Aorta (tissue), 5 donors: Measurements from ENCODE around the gene PRKCA. TPM values are rescaled to one million over a fixed set of nuclear protein-coding genes. Genes with fewer than 3 reads are reported as not detected.

Experiments used
- ATAC-seq: fragments of 200-7000 bp; cut with Tn5 transposase; one replicate; pipeline ENCODE4 v1.9.1; 2022; ENCODE audit warnings: moderate library complexity; ENCODE audit not compliant: low FRiP score
- DNase-seq, 2 donors: peaks; one replicate each; pipeline ENCODE4 v3.0.0-alpha.2; 2020
- H3K27ac ChIP-seq, 2 donors: one replicate each; pipeline ENCODE4 v1.5.1; 2013; ENCODE audit warnings: low read length in 2 of 2, mild to moderate bottlenecking in 2 of 2, moderate library complexity in 2 of 2, control low read depth in 1 of 2, inconsistent platforms in 1 of 2, low read depth in 1 of 2
- H3K27me3 ChIP-seq, 2 donors: one replicate each; pipeline ENCODE4 v1.6.1; 2013; ENCODE audit warnings: control low read depth in 1 of 2, low read length in 1 of 2, mild to moderate bottlenecking in 1 of 2, moderate library complexity in 1 of 2; ENCODE audit not compliant: insufficient read depth in 2 of 2, control insufficient read depth in 1 of 2
- H3K36me3 ChIP-seq, 2 donors: one replicate each; pipeline ENCODE4 v1.6.1; 2013; ENCODE audit warnings: control low read depth in 1 of 2, low read length in 1 of 2, mild to moderate bottlenecking in 1 of 2; ENCODE audit not compliant: insufficient read depth in 2 of 2, control insufficient read depth in 1 of 2
- H3K4me1 ChIP-seq, 2 donors: one replicate each; pipeline ENCODE4 v1.6.1; 2013; ENCODE audit warnings: low read length in 2 of 2, control low read depth in 1 of 2, mild to moderate bottlenecking in 1 of 2, moderate library complexity in 1 of 2; ENCODE audit not compliant: insufficient read depth in 2 of 2, control insufficient read depth in 1 of 2
- H3K4me3 ChIP-seq, 2 donors: one replicate each; pipeline ENCODE4 v1.5.1; 2013; ENCODE audit warnings: low read length in 2 of 2, control low read depth in 1 of 2, mild to moderate bottlenecking in 1 of 2
- H3K9me3 ChIP-seq: one replicate; pipeline ENCODE4 v1.6.1; 2013; ENCODE audit warnings: mild to moderate bottlenecking, low read length; ENCODE audit not compliant: control insufficient read depth
- WGBS, 2 donors: extraction: QIAGEN DNeasy Blood & Tissue Kit; methylation state at CpG; one replicate each; pipeline ENCODE4 v1.1.7; 2013; 5-methylcytosine and 5-hydroxymethylcytosine counted together
- intact Hi-C, 2 donors: fragments of 100-400 bp; cut with DNase I; formaldehyde crosslinking; loops; one replicate each; pipeline versions ENCODE4 v1.14.2 to v1.15.0; 2022
- polyA plus RNA-seq, 2 donors: library from polyadenylated mRNA; stranded (reverse); fragments of 200-250 nt; gene quantifications; one replicate each; pipeline ENCODE4 v1.2.3, GENCODE V29; 2013
- total RNA-seq, 2 donors: library from RNA; stranded (reverse); fragmentation: NEBNext Ultra II Directional; extraction: Animal tissue kit (Norgen Biotek cat#: 25700); gene quantifications; one replicate each; pipeline ENCODE4 v1.2.1, GENCODE V29; 2021
- donor health status: healthy with polysubstance abuse.
- donor health status: Bipolar disorder and iron deficiency.
- donor health status: DM: no; HTN: no; CAD: no.
- donor health status: DM: no; HTN: no; CAD: no.
- donor health status: DM: yes; HTN: yes; CAD: no.

The PRKCA gene
- total and polyA plus RNA-seq, 4 donors = 2.7 to 15.4 (median 9.1) TPM

GRCh38 chr17:66508896-66509844 lies 206.8 kb downstream of the PRKCA start:
- DNase-seq = no peak
- no peak overlapping the region for H3K27ac ChIP-seq
- H3K4me3 ChIP-seq = no peak overlapping the region
- H3K9me3 ChIP-seq = no peaks in the 10 kb centered on the region
- WGBS, 2 donors = 50 to 60% methylated on average over 8 of the region's 8 CpGs
- intact Hi-C loops = no loop called here
- peaks cover 0 to 6% of the 10 kb centered on the region in 2 donors for H3K4me1 ChIP-seq
- H3K36me3 ChIP-seq = no peaks in the 10 kb centered on the region
- H3K27me3 ChIP-seq = no peaks in the 10 kb centered on the region
- ATAC-seq = no peak

- Histone ChIP-seq H3K27me3 (no peaks in the 10 kb centered on the region), H3K36me3 (no peaks in the 10 kb centered on the region), H3K27ac (no peak overlapping the region), H3K4me1 (peaks cover 0 to 6% of the 10 kb centered on the region in 2 donors), H3K9me3 (no peaks in the 10 kb centered on the region), H3K4me3 (no peak overlapping the region)
- WGBS, 2 donors = 89 to 92% methylated on average over 3 of the region's 3 CpGs
- DNase-seq = no peak
- intact Hi-C loops = no loop called here
- no peak for ATAC-seq
Measured at GRCh38 chr17:66509926-66510325, 207.5 kb downstream of the PRKCA start.

GRCh38 chr17:66511135-66511534 lies 208.7 kb downstream of the PRKCA start:
- Histone ChIP-seq H3K9me3 (no peaks in the 10 kb centered on the region), H3K36me3 (no peaks in the 10 kb centered on the region), H3K27ac (no peak overlapping the region), H3K4me1 (peaks cover 0 to 6% of the 10 kb centered on the region in 2 donors), H3K27me3 (no peaks in the 10 kb centered on the region), H3K4me3 (no peak overlapping the region)
- intact Hi-C loops = no loop called here
- 79 to 86% methylated on average over 3 of the region's 3 CpGs for WGBS, 2 donors
- ATAC-seq (no peak), DNase-seq (no peak)

GRCh38 chr17:66514227-66514806 lies 211.9 kb downstream of the PRKCA start:
- H3K27me3 ChIP-seq = no peaks in the 10 kb centered on the region
- H3K36me3 ChIP-seq = no peaks in the 10 kb centered on the region
- H3K4me1 ChIP-seq = no peaks in the 10 kb centered on the region
- no peaks in the 10 kb centered on the region for H3K9me3 ChIP-seq
- DNase-seq (no peak), ATAC-seq (no peak)
- intact Hi-C loops = no loop called here
- 88 to 90% methylated on average over 11 of the region's 11 CpGs for WGBS, 2 donors
- no peak overlapping the region for H3K4me3 ChIP-seq
- H3K27ac ChIP-seq = no peak overlapping the region

GRCh38 chr17:66515974-66516373 lies 213.6 kb downstream of the PRKCA start:
- no peak for ATAC-seq
- Histone ChIP-seq H3K4me1 (no peaks in the 10 kb centered on the region), H3K36me3 (no peaks in the 10 kb centered on the region), H3K27me3 (no peaks in the 10 kb centered on the region), H3K9me3 (no peaks in the 10 kb centered on the region), H3K4me3 (no peak overlapping the region), H3K27ac (no peak overlapping the region)
- intact Hi-C loops = no loop called here
- WGBS, 2 donors = 91 to 95% methylated on average over 4 of the region's 4 CpGs
- DNase-seq = no peak

- no peaks in the 10 kb centered on the region for H3K36me3 ChIP-seq
- H3K27me3 ChIP-seq = no peaks in the 10 kb centered on the region
- no peaks in the 10 kb centered on the region for H3K9me3 ChIP-seq
- WGBS, 2 donors = 93% methylated on average over 9 of the region's 9 CpGs
- intact Hi-C loops = no loop called here
- no peak overlapping the region for H3K4me3 ChIP-seq
- ATAC-seq = no peak
- no peaks in the 10 kb centered on the region for H3K4me1 ChIP-seq
- DNase-seq = no peak
- no peak overlapping the region for H3K27ac ChIP-seq
Measured at GRCh38 chr17:66517336-66518009, 215.1 kb downstream of the PRKCA start.

- no peak for DNase-seq
- no peaks in the 10 kb centered on the region for H3K27me3 ChIP-seq
- no peaks in the 10 kb centered on the region for H3K9me3 ChIP-seq
- H3K4me3 ChIP-seq = no peak overlapping the region
- intact Hi-C loops = no loop called here
- no peaks in the 10 kb centered on the region for H3K4me1 ChIP-seq
- no peak for ATAC-seq
- 87 to 91% methylated on average over 4 of the region's 4 CpGs for WGBS, 2 donors
- H3K27ac ChIP-seq = no peak overlapping the region
- no peaks in the 10 kb centered on the region for H3K36me3 ChIP-seq
Measured at GRCh38 chr17:66518108-66518507, 215.7 kb downstream of the PRKCA start.

- H3K27ac ChIP-seq = no peak overlapping the region
- no peak for ATAC-seq
- H3K27me3 ChIP-seq = no peaks in the 10 kb centered on the region
- intact Hi-C loops = no loop called here
- no peak overlapping the region for H3K4me3 ChIP-seq
- no peak for DNase-seq
- 45 to 72% methylated on average over 2 of the region's 2 CpGs for WGBS, 2 donors
- no peaks in the 10 kb centered on the region for H3K9me3 ChIP-seq
- no peaks in the 10 kb centered on the region for H3K4me1 ChIP-seq
- H3K36me3 ChIP-seq = no peaks in the 10 kb centered on the region
Measured at GRCh38 chr17:66518677-66519076, 216.3 kb downstream of the PRKCA start.
